ENCODE data around the gene WIPF1. TPM values are rescaled to one million over a fixed set of nuclear protein-coding genes. Genes with fewer than 3 reads are reported as not detected.

WIPF1 gene
- total and polyA plus RNA-seq, 2 donors (not counting 3 experiments of a cell fraction or from before 2014, with no cell fraction given), result 15.3 to 42.0 TPM

DNA sequence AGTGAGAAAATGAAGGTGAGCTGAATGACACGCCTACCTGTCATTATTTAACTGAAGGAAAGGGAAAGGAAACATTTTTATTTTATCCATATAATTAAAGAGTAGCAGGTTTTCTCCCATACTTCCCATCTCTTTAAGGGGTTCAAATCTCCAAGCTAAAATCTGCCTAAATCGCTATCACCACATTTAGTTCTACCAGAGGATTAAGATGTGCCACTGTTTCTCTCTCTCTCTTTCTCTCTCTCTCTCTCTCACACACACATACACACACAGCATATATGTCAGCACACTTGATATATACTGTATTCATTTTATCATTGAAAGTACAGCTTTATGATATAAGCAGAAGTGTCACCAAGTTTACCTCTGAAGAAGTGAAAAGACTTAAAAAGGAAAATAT is 3.1 kb downstream of the WIPF1 start:
- no peak for TF ChIP-seq EZH2 (IDR thresholded peaks at IDR 0.05; ENCODE audit: borderline replicate concordance, low read depth, low read length, severe bottlenecking)
- TF ChIP-seq, protein P1, sequence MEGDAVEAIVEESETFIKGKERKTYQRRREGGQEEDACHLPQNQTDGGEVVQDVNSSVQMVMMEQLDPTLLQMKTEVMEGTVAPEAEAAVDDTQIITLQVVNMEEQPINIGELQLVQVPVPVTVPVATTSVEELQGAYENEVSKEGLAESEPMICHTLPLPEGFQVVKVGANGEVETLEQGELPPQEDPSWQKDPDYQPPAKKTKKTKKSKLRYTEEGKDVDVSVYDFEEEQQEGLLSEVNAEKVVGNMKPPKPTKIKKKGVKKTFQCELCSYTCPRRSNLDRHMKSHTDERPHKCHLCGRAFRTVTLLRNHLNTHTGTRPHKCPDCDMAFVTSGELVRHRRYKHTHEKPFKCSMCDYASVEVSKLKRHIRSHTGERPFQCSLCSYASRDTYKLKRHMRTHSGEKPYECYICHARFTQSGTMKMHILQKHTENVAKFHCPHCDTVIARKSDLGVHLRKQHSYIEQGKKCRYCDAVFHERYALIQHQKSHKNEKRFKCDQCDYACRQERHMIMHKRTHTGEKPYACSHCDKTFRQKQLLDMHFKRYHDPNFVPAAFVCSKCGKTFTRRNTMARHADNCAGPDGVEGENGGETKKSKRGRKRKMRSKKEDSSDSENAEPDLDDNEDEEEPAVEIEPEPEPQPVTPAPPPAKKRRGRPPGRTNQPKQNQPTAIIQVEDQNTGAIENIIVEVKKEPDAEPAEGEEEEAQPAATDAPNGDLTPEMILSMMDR (IDR thresholded peaks at IDR 0.05; ENCODE audit: extremely low read depth in 1 of 2, insufficient read depth in 1 of 2, low read depth in 1 of 2, low read length in 2 of 2), result no peak
- TF ChIP-seq POLR2A (IDR thresholded peaks at IDR 0.05; ENCODE audit: low read depth, low read length), result no peak
- TF ChIP-seq, protein P2, sequence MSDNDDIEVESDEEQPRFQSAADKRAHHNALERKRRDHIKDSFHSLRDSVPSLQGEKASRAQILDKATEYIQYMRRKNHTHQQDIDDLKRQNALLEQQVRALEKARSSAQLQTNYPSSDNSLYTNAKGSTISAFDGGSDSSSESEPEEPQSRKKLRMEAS (IDR thresholded peaks at IDR 0.05; ENCODE audit: insufficient read depth, insufficient read length), result no peak
- no peak for TF ChIP-seq POLR2AphosphoS5 (IDR thresholded peaks at IDR 0.05; ENCODE audit: insufficient read depth, low read depth, low read length)
- TF ChIP-seq JUN (IDR thresholded peaks at IDR 0.05; ENCODE audit: borderline replicate concordance, insufficient read depth, insufficient read length, low read depth), result no peak
- no peak for TF ChIP-seq FOS (IDR thresholded peaks at IDR 0.05; ENCODE audit: borderline replicate concordance, insufficient read depth, low read length)
- no peak for TF ChIP-seq GATA2 (IDR thresholded peaks at IDR 0.05; ENCODE audit: insufficient read depth, insufficient read length, low read depth, low read length)
- TF ChIP-seq MYC (IDR thresholded peaks at IDR 0.05; ENCODE audit: low read depth, low read length), result no peak
- peaks cover 43% of the 10 kb centered on the region for H3K4me1 ChIP-seq (ENCODE audit: control insufficient read depth, extremely low read depth, insufficient read depth, low read length)
- no peaks in the 10 kb centered on the region for H3K9me1 ChIP-seq (replicated peaks; ENCODE audit: control insufficient read depth, extremely low read depth, insufficient read depth, low read length)
- H3K27me3 ChIP-seq (ENCODE audit: control insufficient read depth in 2 of 2, insufficient read depth in 2 of 2, low read length in 2 of 2), result no peaks in the 10 kb centered on the region
- H3K9me3 ChIP-seq (replicated peaks; ENCODE audit: control insufficient read depth, insufficient read depth, low read length), result no peaks in the 10 kb centered on the region
- H2AFZ ChIP-seq (ENCODE audit: low read depth, low read length), result no peak overlapping the region
- no peaks in the 10 kb centered on the region for H4K20me1 ChIP-seq (replicated peaks; ENCODE audit: control insufficient read depth, extremely low read depth, insufficient read depth, low read length)
- H3K4me3 ChIP-seq (replicated peaks in 1 of 3; ENCODE audit: insufficient read depth in 1 of 3, low read depth in 1 of 3, low read length in 3 of 3), result no peak overlapping the region
- H3K4me2 ChIP-seq (ENCODE audit: insufficient read depth, low read length), result peak overlapping the region; percentile 75
- no peaks in the 10 kb centered on the region for H3K79me2 ChIP-seq (ENCODE audit: control insufficient read depth, insufficient read depth, low read length)
- dilution Hi-C loops (cut with MboI; ENCODE audit: extremely low pct_ligation_motif_present, low sequenced_read_pairs) (no loop called here), intact Hi-C loops (cut with micrococcal nuclease) (loop anchor here (5.0 to 10.0 kb wide), 2 partner anchors 88 to 410 kb away; partner anchors contain the start of gene CHN1)
- H3K9ac ChIP-seq (replicated peaks; ENCODE audit: extremely low read depth, insufficient read depth, low read length), result peak overlapping the region; percentile 68
- no peaks in the 10 kb centered on the region for H3K36me3 ChIP-seq (ENCODE audit: control insufficient read depth in 2 of 2, extremely low read depth in 1 of 2, insufficient read depth in 2 of 2, low read length in 2 of 2)
- no TSS peak for BruUV-seq (replicated peaks)
- POLR2A ChIA-PET, result no interaction called here
- FAIRE-seq, result no peak
- DNase-seq (ENCODE audit: low read depth, low spot score), result no peak
- H3K27ac ChIP-seq (ENCODE audit: insufficient read depth, low read depth, low read length), result peak overlapping the region; percentile 70
- CTCF ChIA-PET, result interaction anchor here (0.8 to 2.6 kb wide), 7 partner anchors 8 to 155 kb away, joined by 3 to 13 read pairs (median 4); no protein-coding TSS in a partner anchor

Measured in endothelial cell of umbilical vein (primary cell).